Measurements from ENCODE around the gene LGALS3BP.

DNA sequence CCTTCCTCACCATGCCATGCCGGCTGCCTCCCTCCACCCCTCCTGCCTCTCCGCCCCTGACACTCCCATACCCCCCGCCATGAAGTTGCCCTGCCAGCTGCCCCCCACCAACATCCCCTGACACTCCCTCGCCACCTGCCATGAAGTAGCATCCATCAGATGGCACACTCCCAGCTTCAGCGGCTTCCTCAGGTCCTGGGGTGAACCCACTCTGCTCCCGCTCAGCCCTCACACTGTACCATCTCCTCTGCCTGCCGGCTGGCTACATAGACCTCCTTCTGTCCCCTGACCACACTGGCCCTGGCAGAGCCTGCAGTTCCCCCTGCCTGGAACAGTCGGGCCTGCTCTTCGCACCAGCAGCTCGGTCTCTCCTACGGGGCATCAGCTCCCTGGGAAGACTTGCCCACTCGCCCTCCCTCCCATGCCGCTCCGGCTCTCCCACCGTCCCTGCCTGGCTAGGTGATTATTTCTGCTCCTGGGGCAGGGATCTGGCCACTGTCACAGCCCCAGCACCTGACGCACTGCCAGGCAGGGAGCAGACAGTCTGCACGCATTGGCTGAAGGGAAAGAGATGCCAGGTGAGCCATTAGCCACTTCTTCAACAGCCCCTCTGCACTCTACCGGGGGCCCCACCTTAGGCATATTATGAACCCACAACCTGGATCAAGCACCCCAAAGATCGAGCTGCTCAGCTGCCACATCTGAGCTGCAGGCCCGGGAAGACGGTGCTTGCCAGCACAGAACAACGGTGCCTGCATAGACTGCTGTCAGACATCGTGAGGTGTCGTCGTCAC, 20.9 kb upstream of the LGALS3BP start:
- TF ChIP-seq PAX5 (IDR thresholded peaks at IDR 0.05; ENCODE audit: insufficient read depth, low read length, severe bottlenecking) (no peak), POLR2A (IDR thresholded peaks at IDR 0.05; ENCODE audit: low read depth, low read length) (no peak), TAF1 (IDR thresholded peaks at IDR 0.05; ENCODE audit: low read depth, low read length) (no peak)

Measured in GM12891 (cell line).